ENCODE data around the gene CRYBG3. TPM values are rescaled to one million over a fixed set of nuclear protein-coding genes. Genes with fewer than 3 reads are reported as not detected.

Gene CRYBG3
- total RNA-seq, 2 experiments from 2014 or later: 2.2 to 2.4 TPM

- TF ChIP-seq, protein P1, sequence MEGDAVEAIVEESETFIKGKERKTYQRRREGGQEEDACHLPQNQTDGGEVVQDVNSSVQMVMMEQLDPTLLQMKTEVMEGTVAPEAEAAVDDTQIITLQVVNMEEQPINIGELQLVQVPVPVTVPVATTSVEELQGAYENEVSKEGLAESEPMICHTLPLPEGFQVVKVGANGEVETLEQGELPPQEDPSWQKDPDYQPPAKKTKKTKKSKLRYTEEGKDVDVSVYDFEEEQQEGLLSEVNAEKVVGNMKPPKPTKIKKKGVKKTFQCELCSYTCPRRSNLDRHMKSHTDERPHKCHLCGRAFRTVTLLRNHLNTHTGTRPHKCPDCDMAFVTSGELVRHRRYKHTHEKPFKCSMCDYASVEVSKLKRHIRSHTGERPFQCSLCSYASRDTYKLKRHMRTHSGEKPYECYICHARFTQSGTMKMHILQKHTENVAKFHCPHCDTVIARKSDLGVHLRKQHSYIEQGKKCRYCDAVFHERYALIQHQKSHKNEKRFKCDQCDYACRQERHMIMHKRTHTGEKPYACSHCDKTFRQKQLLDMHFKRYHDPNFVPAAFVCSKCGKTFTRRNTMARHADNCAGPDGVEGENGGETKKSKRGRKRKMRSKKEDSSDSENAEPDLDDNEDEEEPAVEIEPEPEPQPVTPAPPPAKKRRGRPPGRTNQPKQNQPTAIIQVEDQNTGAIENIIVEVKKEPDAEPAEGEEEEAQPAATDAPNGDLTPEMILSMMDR (IDR thresholded peaks at IDR 0.05): no peak
- Mint-ChIP-seq H3K4me3 (no peak overlapping the region), H3K27ac (no peak overlapping the region), H3K27me3 (no peaks in the 10 kb centered on the region), H3K9me3 (no peaks in the 10 kb centered on the region), H3K4me1 (ENCODE audit: low read depth) (peaks cover 32% of the 10 kb centered on the region), H3K36me3 (ENCODE audit: low read depth) (no peaks in the 10 kb centered on the region)
- DNase-seq (no peak), ATAC-seq (ENCODE audit: poor library complexity) (no peak)
- Histone ChIP-seq H3K27ac (ENCODE audit: low read depth in 1 of 2, low read length in 2 of 2) (no peak overlapping the region), H3K4me1 (ENCODE audit: insufficient read depth, low read length) (peaks cover 12% of the 10 kb centered on the region), H3K9me3 (ENCODE audit: control insufficient read depth in 1 of 2, insufficient read depth in 1 of 2, low read length in 2 of 2) (no peaks in the 10 kb centered on the region), H3K27me3 (ENCODE audit: control insufficient read depth in 1 of 2, insufficient read depth in 2 of 2, low read length in 2 of 2) (no peaks in the 10 kb centered on the region), H3K4me3 (ENCODE audit: low read length) (no peak overlapping the region), H3K36me3 (ENCODE audit: insufficient read depth, low read length) (no peaks in the 10 kb centered on the region)
- CTCF ChIA-PET: no interaction called here
- POLR2A ChIA-PET: no interaction called here
- intact Hi-C loops (cut with DNase I, micrococcal nuclease): no loop called here
These were observed 171.7 kb downstream of the CRYBG3 start for GRCh38 chr3:97993526-97993925.

DNA sequence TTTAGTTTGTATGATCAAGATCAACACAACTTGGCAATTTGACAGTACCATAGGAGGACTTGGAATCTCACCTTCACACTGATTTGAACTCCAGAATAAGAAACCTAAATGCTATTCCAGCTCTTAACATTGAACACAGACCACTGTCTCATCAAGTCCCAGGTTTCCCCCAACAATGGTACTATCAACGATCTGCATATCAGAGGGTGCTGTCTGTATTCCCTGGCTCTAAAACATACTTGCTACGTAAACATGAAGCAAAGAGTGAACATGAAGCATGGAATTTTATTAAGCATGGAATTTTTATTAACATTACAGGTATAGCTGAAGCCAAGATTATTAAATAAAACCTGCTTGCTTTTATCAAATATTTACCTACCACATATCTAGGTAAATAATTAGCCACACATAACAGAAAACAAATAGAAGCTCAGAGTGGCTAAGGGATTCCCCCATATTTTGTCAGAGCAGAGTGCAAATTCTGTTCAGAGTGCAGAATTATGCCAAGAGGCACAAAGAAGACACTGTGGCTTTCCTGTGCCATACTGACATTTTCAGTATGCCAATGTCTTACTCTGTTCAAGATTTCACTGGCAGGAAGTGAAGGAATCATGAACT lies 172.6 kb downstream of the CRYBG3 start:
- H3K9me3 Mint-ChIP-seq: no peaks in the 10 kb centered on the region
- Histone ChIP-seq H3K27me3 (ENCODE audit: control insufficient read depth in 1 of 2, insufficient read depth in 2 of 2, low read length in 2 of 2) (no peaks in the 10 kb centered on the region), H3K27ac (ENCODE audit: low read depth in 1 of 2, low read length in 2 of 2) (no peak overlapping the region), H3K4me1 (ENCODE audit: insufficient read depth, low read length) (peaks cover 12% of the 10 kb centered on the region), H3K4me3 (ENCODE audit: low read length) (no peak overlapping the region), H3K36me3 (ENCODE audit: insufficient read depth, low read length) (no peaks in the 10 kb centered on the region), H3K9me3 (ENCODE audit: control insufficient read depth in 1 of 2, insufficient read depth in 1 of 2, low read length in 2 of 2) (no peaks in the 10 kb centered on the region)
- CTCF ChIA-PET: no interaction called here
- peaks cover 30% of the 10 kb centered on the region for H3K4me1 Mint-ChIP-seq (ENCODE audit: low read depth)
- H3K36me3 Mint-ChIP-seq (ENCODE audit: low read depth): no peaks in the 10 kb centered on the region
- POLR2A ChIA-PET: no interaction called here
- DNase-seq: no peak
- TF ChIP-seq, protein P1 (IDR thresholded peaks at IDR 0.05): no peak
- no peaks in the 10 kb centered on the region for H3K27me3 Mint-ChIP-seq
- H3K27ac Mint-ChIP-seq: no peak overlapping the region
- intact Hi-C loops (cut with DNase I, micrococcal nuclease): loop anchor here in 1 of 2 experiments (2.0 kb wide), 1 partner anchor 16 kb away; no protein-coding TSS in a partner anchor
- no peak overlapping the region for H3K4me3 Mint-ChIP-seq
- no peak for ATAC-seq (ENCODE audit: poor library complexity)

Other genes starting within 250 kb of the CRYBG3 start
- 1 to 10 TPM; 1.3 to 2.1 TPM for gene ARL6, start 57.3 kb upstream of the CRYBG3 start, total RNA-seq
- gene RIOX2, start 150.4 kb downstream of the CRYBG3 start, total RNA-seq: 10 to 100 TPM; 13.1 to 13.5 TPM
- not detected for gene GABRR3, start 213.3 kb downstream of the CRYBG3 start, total RNA-seq